ENCODE data around the gene LAMB1. TPM values are rescaled to one million over a fixed set of nuclear protein-coding genes. Genes with fewer than 3 reads are reported as not detected.

The LAMB1 gene
- total RNA-seq, 1 donor from 2014 or later, result not detected

GRCh38 chr7:107936312-107936711, 66.6 kb downstream of the LAMB1 start:
- no peaks in the 10 kb centered on the region for H3K9me3 Mint-ChIP-seq
- no peak overlapping the region for H3K27ac Mint-ChIP-seq
- TF ChIP-seq CTCF (IDR thresholded peaks at IDR 0.05), result no peak
- POLR2A ChIA-PET, result no interaction called here
- peaks cover 15% of the 10 kb centered on the region for H3K36me3 Mint-ChIP-seq (ENCODE audit: low read depth)
- DNase-seq (no peak), ATAC-seq (ENCODE audit: low read depth) (no peak)
- no peaks in the 10 kb centered on the region for H3K4me1 Mint-ChIP-seq
- H3K4me3 Mint-ChIP-seq, result no peak overlapping the region
- intact Hi-C loops (cut with micrococcal nuclease), result no loop called here
- H3K27me3 Mint-ChIP-seq, result no peaks in the 10 kb centered on the region
- CTCF ChIA-PET, result no interaction called here

- Mint-ChIP-seq H3K4me3 (no peak overlapping the region), H3K27ac (no peak overlapping the region), H3K27me3 (no peaks in the 10 kb centered on the region), H3K9me3 (no peaks in the 10 kb centered on the region), H3K36me3 (ENCODE audit: low read depth) (peaks cover 19% of the 10 kb centered on the region), H3K4me1 (no peaks in the 10 kb centered on the region)
- TF ChIP-seq CTCF (IDR thresholded peaks at IDR 0.05), result no peak
- DNase-seq, result no peak
- ChIA-PET CTCF (no interaction called here), POLR2A (no interaction called here)
- ATAC-seq (ENCODE audit: low read depth), result no peak
- intact Hi-C loops (cut with micrococcal nuclease), result no loop called here
These were observed 67.8 kb downstream of the LAMB1 start for GRCh38 chr7:107934991-107935770.

GRCh38 chr7:107933386-107934013, 69.5 kb downstream of the LAMB1 start:
- no peak for TF ChIP-seq CTCF (IDR thresholded peaks at IDR 0.05)
- peaks cover 13% of the 10 kb centered on the region for H3K36me3 Mint-ChIP-seq (ENCODE audit: low read depth)
- no peaks in the 10 kb centered on the region for H3K4me1 Mint-ChIP-seq
- ChIA-PET POLR2A (no interaction called here), CTCF (no interaction called here)
- H3K27ac Mint-ChIP-seq, result no peak overlapping the region
- intact Hi-C loops (cut with micrococcal nuclease), result no loop called here
- H3K9me3 Mint-ChIP-seq, result no peaks in the 10 kb centered on the region
- no peak for DNase-seq
- ATAC-seq (ENCODE audit: low read depth), result no peak
- no peaks in the 10 kb centered on the region for H3K27me3 Mint-ChIP-seq
- H3K4me3 Mint-ChIP-seq, result no peak overlapping the region

- ChIA-PET POLR2A (no interaction called here), CTCF (no interaction called here)
- intact Hi-C loops (cut with micrococcal nuclease), result no loop called here
- no peaks in the 10 kb centered on the region for H3K27me3 Mint-ChIP-seq
- H3K9me3 Mint-ChIP-seq, result no peaks in the 10 kb centered on the region
- no peak overlapping the region for H3K27ac Mint-ChIP-seq
- ATAC-seq (ENCODE audit: low read depth) (no peak), DNase-seq (no peak)
- no peak overlapping the region for H3K4me3 Mint-ChIP-seq
- H3K4me1 Mint-ChIP-seq, result no peaks in the 10 kb centered on the region
- TF ChIP-seq CTCF (IDR thresholded peaks at IDR 0.05), result no peak
- H3K36me3 Mint-ChIP-seq (ENCODE audit: low read depth), result peaks cover 13% of the 10 kb centered on the region
These were observed 70.2 kb downstream of the LAMB1 start for GRCh38 chr7:107932805-107933204.

GRCh38 chr7:107931740-107932515, 71.0 kb downstream of the LAMB1 start:
- no peak for TF ChIP-seq CTCF (IDR thresholded peaks at IDR 0.05)
- intact Hi-C loops (cut with micrococcal nuclease), result no loop called here
- Mint-ChIP-seq H3K4me1 (no peaks in the 10 kb centered on the region), H3K4me3 (no peak overlapping the region), H3K36me3 (ENCODE audit: low read depth) (peaks cover 13% of the 10 kb centered on the region), H3K27me3 (no peaks in the 10 kb centered on the region), H3K9me3 (no peaks in the 10 kb centered on the region), H3K27ac (no peak overlapping the region)
- no peak for DNase-seq
- ChIA-PET POLR2A (no interaction called here), CTCF (no interaction called here)
- no peak for ATAC-seq (ENCODE audit: low read depth)
